GM13976 (cell line): ENCODE results near the gene TMEM164.

Experiments used
- DNase-seq: peaks from one replicate; pipeline ENCODE4 v3.0.0; 2012; ENCODE audit warnings: low spot score
- in situ Hi-C: fragments of 300-500 bp; cut with MboI; formaldehyde crosslinking; loops from one replicate; pipeline ENCODE4 v1.12.0; 2022; ENCODE audit warnings: low sequenced_read_pairs, mixed read lengths, inconsistent platforms; ENCODE audit not compliant: unreplicated experiment
- TF ChIP-seq, protein P1 (sequence below): IDR thresholded peaks from 2 replicates; pipeline ENCODE4 v1.5.1; 2012; ENCODE audit warnings: borderline replicate concordance, mild to moderate bottlenecking; ENCODE audit not compliant: insufficient read depth; ENCODE audit errors: extremely low read depth, missing control alignments, control extremely low read depth

The TMEM164 gene

DNA sequence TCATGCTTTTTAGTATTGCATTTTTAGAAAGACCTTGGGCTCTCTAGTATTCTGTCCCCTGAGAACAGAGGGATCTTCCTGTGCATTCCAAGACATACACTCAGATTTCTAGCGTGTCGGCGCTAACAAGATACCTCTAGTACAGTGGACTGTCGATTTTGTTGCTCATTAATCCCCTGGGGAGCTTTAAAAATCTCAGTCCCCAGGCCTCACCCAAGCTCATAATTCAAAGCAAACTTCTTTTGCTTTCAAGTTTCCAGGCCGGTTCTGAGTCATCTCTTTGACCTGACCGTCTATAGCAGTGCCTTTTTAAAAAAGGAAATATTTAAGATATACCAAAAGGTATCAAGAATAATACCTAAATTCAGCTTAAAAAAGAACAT is 178.0 kb downstream of the TMEM164 start:
- TF ChIP-seq, protein P1, sequence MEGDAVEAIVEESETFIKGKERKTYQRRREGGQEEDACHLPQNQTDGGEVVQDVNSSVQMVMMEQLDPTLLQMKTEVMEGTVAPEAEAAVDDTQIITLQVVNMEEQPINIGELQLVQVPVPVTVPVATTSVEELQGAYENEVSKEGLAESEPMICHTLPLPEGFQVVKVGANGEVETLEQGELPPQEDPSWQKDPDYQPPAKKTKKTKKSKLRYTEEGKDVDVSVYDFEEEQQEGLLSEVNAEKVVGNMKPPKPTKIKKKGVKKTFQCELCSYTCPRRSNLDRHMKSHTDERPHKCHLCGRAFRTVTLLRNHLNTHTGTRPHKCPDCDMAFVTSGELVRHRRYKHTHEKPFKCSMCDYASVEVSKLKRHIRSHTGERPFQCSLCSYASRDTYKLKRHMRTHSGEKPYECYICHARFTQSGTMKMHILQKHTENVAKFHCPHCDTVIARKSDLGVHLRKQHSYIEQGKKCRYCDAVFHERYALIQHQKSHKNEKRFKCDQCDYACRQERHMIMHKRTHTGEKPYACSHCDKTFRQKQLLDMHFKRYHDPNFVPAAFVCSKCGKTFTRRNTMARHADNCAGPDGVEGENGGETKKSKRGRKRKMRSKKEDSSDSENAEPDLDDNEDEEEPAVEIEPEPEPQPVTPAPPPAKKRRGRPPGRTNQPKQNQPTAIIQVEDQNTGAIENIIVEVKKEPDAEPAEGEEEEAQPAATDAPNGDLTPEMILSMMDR: no peak
- in situ Hi-C loops: no loop called here
- DNase-seq: no peak

DNA sequence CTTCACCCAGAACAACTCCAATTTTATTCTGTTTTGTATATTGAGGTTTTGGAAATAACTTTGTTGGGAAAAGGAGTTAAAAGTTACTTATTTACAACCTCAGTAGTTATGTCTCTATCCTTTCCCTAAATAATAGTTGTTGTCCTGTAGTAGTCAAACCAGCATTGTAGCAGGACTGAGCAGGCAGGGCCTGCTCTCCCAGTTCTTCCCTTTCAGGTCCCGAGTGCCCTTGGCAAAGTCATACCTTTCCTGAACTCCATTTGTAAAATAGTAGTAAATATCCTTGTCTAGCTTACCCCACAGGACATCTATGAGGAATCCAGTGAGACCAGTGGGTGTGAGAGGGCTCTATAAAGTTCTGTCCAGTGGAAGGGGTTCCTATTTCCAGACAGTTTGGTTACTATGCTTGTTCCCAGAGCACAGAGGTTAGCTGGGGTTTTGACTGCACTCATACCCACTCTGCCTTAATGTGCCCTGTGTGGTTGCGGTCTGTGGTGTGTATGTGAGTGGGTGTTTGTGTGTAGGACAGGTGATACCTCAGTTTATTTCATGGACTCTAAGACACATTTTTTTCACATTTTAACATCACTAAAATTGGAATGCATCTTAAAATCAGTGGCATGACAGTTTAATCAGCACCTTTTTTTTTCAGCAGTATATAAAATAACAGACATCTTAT is 178.7 kb downstream of the TMEM164 start:
- DNase-seq: no peak
- in situ Hi-C loops: no loop called here
- TF ChIP-seq, protein P1: no peak

DNA sequence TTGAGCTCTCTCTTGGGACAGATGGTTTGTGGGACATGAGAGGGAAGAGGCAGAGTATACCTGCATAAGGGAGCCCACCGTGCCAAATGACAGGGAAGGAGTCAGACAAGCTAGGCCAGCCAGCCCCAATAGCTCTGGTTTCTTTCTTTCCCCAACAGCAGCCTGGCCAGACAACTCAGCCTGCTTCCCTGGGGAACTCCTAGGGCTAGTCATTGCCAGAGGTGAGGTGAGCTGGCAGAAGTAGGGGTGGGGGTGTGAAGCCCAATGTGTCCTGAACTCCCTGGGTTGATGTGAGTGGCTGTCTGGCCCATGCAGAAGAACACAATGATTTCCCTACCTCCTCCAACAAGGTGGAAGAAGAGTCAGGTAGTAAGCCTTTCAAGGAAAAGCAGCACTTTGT is 179.4 kb downstream of the TMEM164 start:
- no peak for DNase-seq
- in situ Hi-C loops: no loop called here
- TF ChIP-seq, protein P1: no peak

GRCh38 chrX:110182865-110183264 is 180.0 kb downstream of the TMEM164 start:
- TF ChIP-seq, protein P1: no peak
- in situ Hi-C loops: no loop called here
- no peak for DNase-seq

- TF ChIP-seq, protein P1: no peak
- no peak for DNase-seq
- in situ Hi-C loops: no loop called here
Measured at GRCh38 chrX:110183314-110183713, 180.4 kb downstream of the TMEM164 start.

DNA sequence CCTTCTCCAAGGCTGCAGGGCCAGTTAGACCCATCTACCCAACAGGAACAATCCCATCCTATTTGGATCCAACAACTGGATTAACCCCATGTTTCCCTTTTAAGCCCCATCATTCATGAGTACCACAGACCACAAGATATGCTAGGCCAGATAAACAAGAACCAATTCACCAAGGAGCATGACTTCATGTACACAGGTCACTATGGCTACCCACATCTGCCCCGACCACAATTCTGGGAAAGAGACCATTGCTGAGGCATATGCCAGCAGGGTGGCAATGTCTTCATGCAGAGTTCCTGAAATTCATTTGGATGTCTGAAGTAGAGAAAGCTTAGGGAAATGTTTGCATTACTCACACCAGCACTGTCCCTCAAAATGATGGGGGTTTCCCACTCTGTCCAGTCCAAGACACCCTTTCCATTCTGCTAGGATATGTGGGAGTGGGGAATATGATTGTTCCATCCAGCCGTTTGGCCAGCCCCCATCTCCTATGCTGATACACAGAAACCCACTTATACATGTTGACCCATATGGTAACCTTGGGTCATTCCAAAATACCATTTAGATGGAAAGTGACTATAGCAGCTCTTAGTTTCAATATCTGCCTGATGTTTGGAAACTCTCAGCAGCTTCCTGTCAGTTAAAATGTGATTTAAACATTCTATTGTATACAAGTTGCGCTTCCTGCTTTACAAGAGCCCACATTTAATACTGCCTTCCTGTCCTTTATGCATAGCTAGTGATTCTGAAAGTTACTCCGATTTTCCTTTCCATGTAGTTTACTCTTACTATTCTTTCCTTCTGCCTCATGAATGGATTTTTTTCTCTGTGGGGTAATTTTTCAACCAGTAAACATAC is 186.0 kb downstream of the TMEM164 start:
- TF ChIP-seq, protein P1: no peak
- no peak for DNase-seq
- in situ Hi-C loops: no loop called here

- in situ Hi-C loops: no loop called here
- TF ChIP-seq, protein P1: no peak
- DNase-seq: no peak
Measured at GRCh38 chrX:110192516-110192915, 189.6 kb downstream of the TMEM164 start.
